Lung (tissue), 12 donors: Measurements from ENCODE around the gene APAF1. TPM values are rescaled to one million over a fixed set of nuclear protein-coding genes. Genes with fewer than 3 reads are reported as not detected.

ENCODE experiments used
- ATAC-seq: fragments of 200-7000 bp; cut with Tn5 transposase; one replicate; pipeline ENCODE4 v1.9.1; 2020; ENCODE audit warnings: moderate number of reproducible peaks; ENCODE audit not compliant: insufficient read depth, low FRiP score
- DNase-seq, 3 donors: peaks; one replicate each; pipeline ENCODE4 v3.0.0-alpha.2; 2013 to 2017
- H3K27ac ChIP-seq, 2 donors: one replicate each; pipeline ENCODE4 v1.5.1; 2013; ENCODE audit warnings: mild to moderate bottlenecking in 2 of 2, moderate library complexity in 2 of 2, control low read depth in 1 of 2, inconsistent platforms in 1 of 2, low read depth in 1 of 2, low read length in 1 of 2
- H3K27me3 ChIP-seq, 3 donors: one replicate each; pipeline ENCODE4 v1.5.1; 2013; ENCODE audit warnings: low read length in 2 of 3; ENCODE audit not compliant: control insufficient read depth in 3 of 3, insufficient read depth in 3 of 3
- H3K36me3 ChIP-seq, 4 donors: one replicate each; pipeline ENCODE4 v1.5.1; 2013; ENCODE audit warnings: low read length in 4 of 4, mild to moderate bottlenecking in 1 of 4, moderate library complexity in 1 of 4; ENCODE audit not compliant: control insufficient read depth in 4 of 4, insufficient read depth in 4 of 4
- H3K4me1 ChIP-seq, 5 donors: one replicate each; pipeline ENCODE4 v1.5.1; 2013; ENCODE audit warnings: low read length in 5 of 5, mild to moderate bottlenecking in 2 of 5, moderate library complexity in 1 of 5; ENCODE audit not compliant: control insufficient read depth in 5 of 5, insufficient read depth in 5 of 5
- H3K4me3 ChIP-seq: one replicate; pipeline ENCODE4 v1.5.1; 2013; ENCODE audit warnings: mild to moderate bottlenecking, control low read depth, moderate library complexity
- H3K9ac ChIP-seq, 2 donors: one replicate each; pipeline ENCODE4 v1.5.1; 2013; ENCODE audit warnings: low read length in 2 of 2, control low read depth in 1 of 2; ENCODE audit not compliant: insufficient read depth in 1 of 2
- H3K9me3 ChIP-seq, 4 donors: one replicate each; pipeline ENCODE4 v1.5.1; 2013; ENCODE audit warnings: low read length in 3 of 4, mild to moderate bottlenecking in 1 of 4, moderate library complexity in 1 of 4; ENCODE audit not compliant: control insufficient read depth in 4 of 4, insufficient read depth in 3 of 4
- WGBS, 2 donors: extraction: QIAGEN DNeasy Blood & Tissue Kit; methylation state at CpG; one replicate each; pipeline ENCODE4 v1.1.7; 2013; 5-methylcytosine and 5-hydroxymethylcytosine counted together
- polyA plus RNA-seq, 2 donors: library from polyadenylated mRNA; stranded (reverse); fragments of 200-250 nt; gene quantifications; one replicate each; pipeline ENCODE4 v1.2.1, GENCODE V29; 2013
- total RNA-seq, 2 donors: library from RNA; depleted of rRNA in 1 of 2; stranded (reverse); fragments of >200 nt in 1 of 2; gene quantifications; one replicate each; pipeline ENCODE4 v1.2.1, GENCODE V29; 2014 to 2021
- TF ChIP-seq, protein P1 (sequence below): IDR thresholded peaks from 2 replicates; pipeline ENCODE4 v1.5.1; 2012; ENCODE audit warnings: mild to moderate bottlenecking; ENCODE audit errors: control extremely low read depth, extremely low read depth
- donor health status: control.
- donor health status: control.
- donor health status: Bipolar disorder and iron deficiency.
- donor health status: healthy.
- donor health status: DM: yes; HTN: yes; CAD: no.

Gene APAF1
- total and polyA plus RNA-seq, 4 donors = 6.6 to 53.2 (median 13.7) TPM

DNA sequence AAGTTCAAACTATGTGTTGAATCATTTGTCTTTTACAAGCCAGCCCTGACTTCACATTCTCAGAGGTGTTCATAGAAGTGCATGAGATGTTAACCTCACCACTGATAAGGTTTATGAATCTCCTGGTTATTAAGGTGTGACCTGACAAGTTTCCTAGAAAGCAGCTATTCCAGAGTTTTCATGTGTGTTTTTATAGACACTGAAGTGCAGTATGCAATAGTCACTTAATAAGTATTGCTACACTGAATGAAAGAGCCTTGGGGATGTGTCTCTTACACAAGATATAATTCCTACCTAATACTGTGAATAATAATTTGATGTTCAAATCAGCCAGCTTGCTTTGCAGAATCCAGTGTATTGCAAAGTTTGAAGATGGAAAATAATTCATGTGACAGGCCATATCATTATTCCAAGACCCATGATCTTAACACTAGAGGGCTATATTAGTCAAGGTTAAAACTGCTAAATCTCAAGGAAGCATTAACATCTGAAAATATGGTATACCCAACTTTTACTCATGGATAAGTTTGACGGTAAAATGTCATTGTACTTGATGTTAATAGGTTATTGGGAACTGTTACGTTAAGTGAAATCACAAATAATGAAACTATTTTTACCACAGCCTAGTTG is 38.6 kb upstream of the APAF1 start:
- no peak overlapping the region for H3K4me3 ChIP-seq
- H3K4me1 ChIP-seq = peaks cover 0 to 3% (median 0%) of the 10 kb centered on the region in 5 donors
- ATAC-seq = no peak
- no peak for DNase-seq
- no peak overlapping the region for H3K9ac ChIP-seq
- peaks cover 9 to 18% (median 17%) of the 10 kb centered on the region in 4 donors for H3K36me3 ChIP-seq
- WGBS, 2 donors = 47 to 54% methylated on average over 2 of the region's 2 CpGs
- H3K27ac ChIP-seq = no peak overlapping the region
- H3K27me3 ChIP-seq = no peaks in the 10 kb centered on the region
- no peaks in the 10 kb centered on the region for H3K9me3 ChIP-seq
- TF ChIP-seq, protein P1, sequence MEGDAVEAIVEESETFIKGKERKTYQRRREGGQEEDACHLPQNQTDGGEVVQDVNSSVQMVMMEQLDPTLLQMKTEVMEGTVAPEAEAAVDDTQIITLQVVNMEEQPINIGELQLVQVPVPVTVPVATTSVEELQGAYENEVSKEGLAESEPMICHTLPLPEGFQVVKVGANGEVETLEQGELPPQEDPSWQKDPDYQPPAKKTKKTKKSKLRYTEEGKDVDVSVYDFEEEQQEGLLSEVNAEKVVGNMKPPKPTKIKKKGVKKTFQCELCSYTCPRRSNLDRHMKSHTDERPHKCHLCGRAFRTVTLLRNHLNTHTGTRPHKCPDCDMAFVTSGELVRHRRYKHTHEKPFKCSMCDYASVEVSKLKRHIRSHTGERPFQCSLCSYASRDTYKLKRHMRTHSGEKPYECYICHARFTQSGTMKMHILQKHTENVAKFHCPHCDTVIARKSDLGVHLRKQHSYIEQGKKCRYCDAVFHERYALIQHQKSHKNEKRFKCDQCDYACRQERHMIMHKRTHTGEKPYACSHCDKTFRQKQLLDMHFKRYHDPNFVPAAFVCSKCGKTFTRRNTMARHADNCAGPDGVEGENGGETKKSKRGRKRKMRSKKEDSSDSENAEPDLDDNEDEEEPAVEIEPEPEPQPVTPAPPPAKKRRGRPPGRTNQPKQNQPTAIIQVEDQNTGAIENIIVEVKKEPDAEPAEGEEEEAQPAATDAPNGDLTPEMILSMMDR = no peak

DNA sequence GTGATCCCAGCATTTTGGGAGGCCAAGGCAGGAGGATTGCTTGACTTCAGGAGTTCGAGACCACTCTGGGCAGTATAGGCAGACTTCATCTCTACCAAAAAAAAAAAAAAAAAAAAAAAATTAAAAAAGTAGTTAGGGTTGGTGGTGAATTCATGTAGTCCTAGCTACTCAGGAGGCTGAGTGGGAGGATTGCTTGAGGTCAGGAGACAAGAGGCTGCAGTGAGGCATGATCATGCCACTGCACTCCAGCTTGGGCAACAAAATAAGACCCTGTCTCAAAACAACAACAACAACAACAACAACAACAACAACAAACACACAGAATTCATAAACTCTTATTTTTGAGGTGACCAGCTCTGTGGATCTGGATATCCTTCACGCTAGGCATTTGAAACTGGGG is 34.5 kb upstream of the APAF1 start:
- no peak for ATAC-seq
- 100% methylated on average over 2 of the region's 2 CpGs for WGBS, 2 donors
- Histone ChIP-seq H3K9ac (no peak overlapping the region), H3K9me3 (no peaks in the 10 kb centered on the region), H3K36me3 (peaks cover 0 to 2% (median 0%) of the 10 kb centered on the region in 4 donors), H3K27ac (no peak overlapping the region), H3K4me3 (no peak overlapping the region), H3K4me1 (peaks cover 0 to 2% (median 0%) of the 10 kb centered on the region in 5 donors), H3K27me3 (no peaks in the 10 kb centered on the region)
- DNase-seq = no peak
- TF ChIP-seq, protein P1 = no peak

DNA sequence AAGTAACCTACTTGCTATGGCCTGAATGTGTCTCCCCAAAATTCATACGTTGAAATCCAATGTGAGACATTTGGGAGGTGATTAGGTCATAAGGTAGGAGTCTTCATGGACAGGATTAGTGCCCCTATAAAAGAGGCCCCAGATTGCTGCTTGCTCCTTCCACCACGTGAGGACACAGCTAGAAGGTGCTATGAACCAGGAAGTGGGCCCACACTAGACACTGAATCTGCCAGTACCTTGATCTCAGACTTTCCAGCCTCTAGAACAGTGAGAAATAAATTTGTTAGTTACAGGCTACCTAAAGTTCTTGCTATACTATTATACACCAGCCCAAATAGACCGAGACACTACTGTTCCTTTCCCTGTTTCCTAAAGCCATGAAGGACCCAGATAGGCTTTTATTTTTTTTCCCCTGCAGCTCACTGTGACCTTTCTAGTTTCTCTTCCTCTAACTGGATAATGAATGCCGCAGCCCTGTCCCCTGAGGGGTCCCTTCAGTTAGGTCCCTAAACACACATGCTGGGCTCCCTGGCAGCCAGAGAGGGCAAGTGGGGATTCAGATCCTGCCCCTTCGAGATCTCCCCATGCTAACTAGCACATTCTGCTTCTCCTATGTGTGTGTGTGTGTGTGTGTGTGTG is 32.3 kb upstream of the APAF1 start:
- Histone ChIP-seq H3K4me1 (peaks cover 0 to 2% (median 0%) of the 10 kb centered on the region in 5 donors), H3K36me3 (no peaks in the 10 kb centered on the region), H3K4me3 (no peak overlapping the region), H3K27ac (no peak overlapping the region), H3K9ac (no peak overlapping the region), H3K27me3 (no peaks in the 10 kb centered on the region), H3K9me3 (no peaks in the 10 kb centered on the region)
- TF ChIP-seq, protein P1 = no peak
- ATAC-seq = no peak
- DNase-seq = no peak
- WGBS, 2 donors = 55 to 67% methylated on average over 5 of the region's 5 CpGs
